Measurements from ENCODE around the gene PIEZO2. TPM values are rescaled to one million over a fixed set of nuclear protein-coding genes. Genes with fewer than 3 reads are reported as not detected.

Gene PIEZO2
- polyA plus RNA-seq, 1 donor: 19.0 TPM

- DNase-seq: no peak
These were observed 85.3 kb downstream of the PIEZO2 start for GRCh38 chr18:11064106-11064505.

DNA sequence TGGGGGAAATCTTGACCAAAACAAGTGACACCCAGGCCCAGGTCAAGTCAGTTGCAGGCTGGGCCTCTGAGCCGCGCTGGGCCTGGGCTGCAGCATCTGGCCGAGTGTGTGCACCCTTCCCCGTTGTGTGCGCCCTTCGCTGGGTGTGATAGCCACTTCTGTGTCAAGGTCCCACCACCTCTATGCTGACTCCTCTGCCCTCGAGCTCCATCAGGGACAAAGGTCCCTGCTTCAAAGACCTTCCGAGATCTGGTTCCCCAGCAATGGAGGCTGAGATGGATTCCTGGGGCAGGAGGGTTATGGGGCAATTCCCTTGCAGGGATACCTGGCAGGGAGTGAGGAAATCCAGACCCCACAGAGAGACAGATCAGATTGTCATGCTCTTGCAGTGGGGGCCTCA, 93.6 kb downstream of the PIEZO2 start:
- DNase-seq: no peak

- no peak for DNase-seq
These were observed 94.9 kb downstream of the PIEZO2 start for GRCh38 chr18:11054497-11054896.

DNA sequence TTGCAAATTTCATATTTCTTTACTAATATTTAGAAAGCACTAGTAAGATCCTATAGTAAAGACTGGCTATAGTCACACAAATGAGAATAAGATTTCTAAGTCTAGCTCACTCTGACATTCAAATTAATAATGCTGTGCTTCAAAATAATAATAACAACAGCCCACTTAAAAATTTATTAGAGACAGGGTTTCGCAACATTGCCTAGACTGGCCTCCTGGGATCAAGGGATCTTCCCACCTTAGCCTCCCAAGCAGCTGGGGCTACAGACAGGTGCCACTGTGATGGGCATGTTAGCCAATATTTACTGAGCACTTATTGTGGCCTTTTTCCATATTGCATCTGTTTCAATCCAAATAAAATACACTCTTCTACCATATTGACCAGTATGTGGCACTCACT, 96.1 kb downstream of the PIEZO2 start:
- DNase-seq: no peak

GRCh38 chr18:11052800-11053199, 96.6 kb downstream of the PIEZO2 start:
- no peak for DNase-seq

DNA sequence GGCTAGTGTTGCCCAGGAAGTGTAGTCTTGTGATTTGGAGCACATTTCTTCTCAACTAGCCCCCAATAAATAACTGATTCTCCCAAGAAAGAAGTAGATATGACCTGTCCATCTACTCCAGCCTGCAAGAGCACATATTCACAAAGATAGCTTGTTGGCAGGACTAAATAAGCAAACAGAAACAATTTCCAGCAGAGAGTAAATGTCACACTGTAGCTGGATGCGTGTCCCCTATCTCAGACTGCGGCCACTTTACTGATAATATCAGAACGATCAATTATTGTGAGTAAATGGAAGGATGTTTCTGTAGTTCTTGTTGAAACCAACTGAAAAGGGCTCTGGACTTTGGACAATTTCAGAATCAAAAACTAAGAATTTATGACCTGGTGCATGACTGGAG, 97.9 kb downstream of the PIEZO2 start:
- DNase-seq: no peak

DNA sequence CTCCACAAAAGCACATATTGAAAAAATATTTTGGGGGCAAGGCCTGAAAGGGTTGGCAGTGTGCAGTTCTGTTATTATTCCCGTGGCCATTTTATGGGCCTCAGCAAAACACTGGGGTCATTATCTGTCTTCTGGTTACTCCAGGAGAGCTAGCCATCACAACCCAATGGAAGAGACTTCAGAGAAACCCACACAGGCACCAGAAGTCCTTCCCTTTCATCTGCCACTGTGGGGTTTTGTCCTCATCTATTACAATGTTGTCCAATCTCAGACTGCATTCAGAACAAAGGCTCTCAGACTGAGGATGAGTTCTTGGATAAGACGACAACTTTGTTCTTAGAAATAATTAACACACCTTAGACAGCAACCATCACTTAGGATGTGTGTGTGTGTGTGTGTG, 98.4 kb downstream of the PIEZO2 start:
- no peak for DNase-seq

DNA sequence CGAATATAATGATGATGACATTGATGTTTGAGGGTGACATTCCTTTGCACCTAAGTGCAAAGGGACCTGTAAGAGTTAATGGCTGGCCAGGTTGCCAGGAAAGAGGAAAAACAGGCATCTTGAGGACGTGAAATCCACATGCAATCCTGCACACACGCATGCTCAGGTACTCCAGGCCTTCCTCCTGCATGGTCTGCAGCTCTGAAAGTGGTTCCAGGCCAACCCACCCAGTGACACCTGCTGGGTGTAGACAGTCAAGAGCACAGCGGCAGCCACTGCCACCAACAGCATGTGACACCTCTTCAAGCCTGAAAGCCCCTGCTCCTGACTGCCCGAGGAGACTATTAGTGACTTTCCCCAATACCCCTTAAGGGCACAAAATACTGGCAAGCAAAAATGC, 101.6 kb downstream of the PIEZO2 start:
- no peak for DNase-seq

GRCh38 chr18:11047156-11047555, 102.2 kb downstream of the PIEZO2 start:
- DNase-seq: no peak

- peak; percentile 48 for DNase-seq
These were observed 103.2 kb downstream of the PIEZO2 start for GRCh38 chr18:11046140-11046539.

GRCh38 chr18:11043694-11044093, 105.7 kb downstream of the PIEZO2 start:
- DNase-seq: no peak

- DNase-seq: no peak
These were observed 107.1 kb downstream of the PIEZO2 start for GRCh38 chr18:11042247-11042646.

DNA sequence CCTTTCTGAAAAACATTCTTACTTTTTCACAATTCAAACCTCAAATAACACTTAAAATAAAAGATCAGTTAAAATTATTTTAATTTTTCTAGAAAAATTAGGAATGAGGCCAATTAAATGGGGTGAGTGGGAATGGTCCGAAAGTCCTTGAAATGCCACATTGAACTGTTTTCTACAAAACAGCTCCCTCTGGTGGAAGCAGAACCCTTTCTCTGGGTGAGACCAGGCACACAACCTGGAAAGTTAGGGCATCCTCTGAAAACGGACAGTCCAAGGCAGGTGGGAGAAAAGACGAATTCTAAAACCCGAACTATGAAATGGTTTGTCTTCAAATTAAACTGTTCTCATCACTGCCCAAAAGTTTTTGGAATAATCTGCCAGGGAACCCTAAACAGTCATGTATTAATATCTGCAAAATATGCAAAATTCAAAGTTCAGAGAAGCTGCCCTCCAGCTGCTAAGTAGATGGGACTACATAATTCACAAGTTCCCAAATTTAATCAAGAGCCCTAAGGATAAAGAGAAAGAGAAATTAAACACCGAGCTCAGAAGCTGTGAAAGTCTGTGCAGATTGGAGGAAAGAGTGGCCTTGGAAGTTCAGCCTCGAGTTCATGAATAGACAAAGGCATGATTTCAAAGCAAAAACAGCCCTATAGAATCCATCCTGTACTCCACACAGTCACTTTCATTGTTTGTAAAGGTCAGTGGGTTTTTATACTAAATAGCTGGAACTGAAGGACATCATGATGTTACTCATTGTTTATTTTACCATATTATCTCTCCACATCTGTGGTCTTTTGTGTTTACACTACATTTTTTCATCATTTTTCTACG, 108.3 kb downstream of the PIEZO2 start:
- DNase-seq: peak; percentile 46

- no peak for DNase-seq
These were observed 109.0 kb downstream of the PIEZO2 start for GRCh38 chr18:11040359-11040758.

- DNase-seq: no peak
These were observed 111.7 kb downstream of the PIEZO2 start for GRCh38 chr18:11037533-11038240.

- DNase-seq: no peak
These were observed 113.4 kb downstream of the PIEZO2 start for GRCh38 chr18:11035814-11036495.

- no peak for DNase-seq
These were observed 114.0 kb downstream of the PIEZO2 start for GRCh38 chr18:11035376-11035775.

DNA sequence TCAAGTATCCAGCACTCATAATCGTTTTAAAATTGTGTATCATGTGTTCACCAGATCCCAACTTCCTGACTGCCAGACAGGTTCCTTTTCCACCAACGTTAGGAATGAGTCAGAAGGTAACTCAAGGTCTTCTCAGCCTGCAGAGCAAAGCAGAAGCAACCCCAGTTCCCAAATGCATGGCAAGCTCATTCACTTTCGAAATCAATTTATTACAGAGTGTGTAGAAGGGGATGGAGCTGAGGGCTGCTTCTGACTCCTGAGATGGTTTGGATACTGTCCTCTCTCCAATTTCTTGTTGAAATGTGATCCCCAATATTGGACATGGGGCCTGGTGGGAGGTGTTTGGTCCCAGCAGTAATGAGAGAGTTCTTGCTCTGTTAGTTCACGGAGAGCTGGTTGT, 114.5 kb downstream of the PIEZO2 start:
- DNase-seq: peak; percentile 23

GRCh38 chr18:11033503-11033902, 115.9 kb downstream of the PIEZO2 start:
- no peak for DNase-seq

GRCh38 chr18:11031966-11032365, 117.4 kb downstream of the PIEZO2 start:
- no peak for DNase-seq

- no peak for DNase-seq
These were observed 120.3 kb downstream of the PIEZO2 start for GRCh38 chr18:11029021-11029420.

DNA sequence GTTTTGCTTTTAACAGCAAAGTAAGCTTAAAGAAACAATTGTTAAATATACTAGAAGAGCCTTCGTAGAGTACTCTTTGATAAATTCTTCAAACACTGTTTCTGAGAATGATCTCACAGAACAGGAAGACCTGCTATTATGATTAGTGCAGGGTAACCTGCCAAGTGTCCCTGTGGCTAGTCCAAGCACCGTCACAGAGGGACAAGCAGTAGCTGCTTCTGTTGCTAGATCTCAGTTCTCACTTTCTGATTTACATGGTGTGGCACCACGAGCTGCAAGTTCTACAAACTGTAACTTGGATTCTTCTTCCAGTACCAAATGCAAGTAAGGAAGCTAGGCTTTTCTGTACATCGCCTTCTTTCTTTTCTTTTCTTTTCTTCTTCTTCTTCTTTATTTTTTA, 121.5 kb downstream of the PIEZO2 start:
- DNase-seq: no peak

DNA sequence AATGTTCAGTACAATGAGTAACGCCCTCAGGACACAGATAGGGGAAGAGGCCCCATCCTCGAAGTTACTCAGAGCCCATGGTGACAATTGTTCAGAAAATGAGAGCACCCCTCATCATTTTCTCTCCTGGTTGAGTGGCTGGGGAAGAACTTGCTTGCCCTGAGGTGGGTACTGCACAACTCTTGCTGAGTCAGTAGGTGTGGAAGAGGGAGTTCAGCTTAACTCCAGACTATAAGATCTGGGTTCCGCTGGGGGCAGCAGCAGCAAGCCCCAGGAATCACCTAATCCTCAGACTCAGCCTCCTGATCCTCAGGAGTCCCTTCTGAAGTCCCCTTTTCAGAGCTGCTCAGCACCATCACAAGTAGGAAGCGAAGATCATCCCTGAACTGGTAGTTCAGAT, 123.7 kb downstream of the PIEZO2 start:
- no peak for DNase-seq
